HG03108 (cell line): ENCODE measurements around the gene CELF4.
"Not testable (repeated sequence)": the region's sequence is repeated elsewhere in the genome, so short reads cannot be mapped to it uniquely, and the experiment has no call there.

Experiments
- ATAC-seq: cut with Tn5 transposase; IDR thresholded peaks from one replicate; pipeline ENCODE4 v1.9.1; 2021; ENCODE audit warnings: moderate library complexity; ENCODE audit not compliant: unreplicated experiment

CELF4 gene

DNA sequence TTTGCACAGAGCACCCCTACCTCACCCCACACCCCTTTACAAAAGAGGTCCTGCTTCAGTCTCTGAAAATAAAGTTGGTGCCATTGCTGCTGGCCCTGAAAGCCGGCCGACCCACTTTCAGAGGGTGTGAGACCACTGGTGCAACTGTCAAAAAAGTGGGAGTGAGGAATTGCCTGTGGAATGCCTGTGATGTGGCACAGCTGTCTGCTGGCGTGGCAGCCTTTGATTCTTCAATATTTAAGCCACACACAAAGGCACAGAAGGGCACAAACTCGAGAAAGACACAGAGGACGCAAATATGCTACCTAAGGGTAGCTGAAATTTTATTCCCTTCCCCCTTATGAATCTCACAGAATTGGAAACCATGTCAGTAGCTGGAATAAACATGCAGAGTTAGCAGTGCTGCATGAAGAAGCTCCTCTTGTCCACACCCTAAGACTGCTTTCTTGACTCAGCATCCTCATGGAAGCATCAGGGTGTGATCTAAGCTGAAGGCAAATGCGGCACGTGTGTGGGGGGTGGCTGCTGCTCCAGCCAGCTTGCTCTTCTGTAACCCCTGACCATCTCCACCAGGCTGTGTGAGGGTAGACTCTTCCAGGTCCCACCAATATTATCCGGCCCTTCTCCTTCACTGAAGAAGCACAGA lies 92.3 kb downstream of the CELF4 start:
- ATAC-seq = no peak

DNA sequence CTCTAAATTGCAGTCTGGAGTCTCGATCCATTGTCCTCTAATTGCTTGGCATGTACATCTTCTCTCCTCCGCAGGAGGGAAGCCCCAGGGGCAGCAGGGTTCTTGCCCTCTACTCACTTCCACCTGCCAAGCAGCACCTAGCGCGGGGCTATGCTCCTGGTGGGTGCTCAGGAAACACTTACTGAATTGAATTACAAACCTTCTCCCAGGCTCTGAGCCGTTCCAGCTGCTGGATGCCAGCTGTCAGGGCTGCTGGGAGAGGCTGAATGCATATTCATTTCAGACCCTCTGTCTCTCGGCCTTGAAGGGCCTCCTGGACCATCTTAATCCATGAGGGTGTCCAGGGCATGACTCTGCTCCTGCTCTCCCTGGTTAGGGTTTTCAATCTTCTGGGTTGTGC lies 94.0 kb downstream of the CELF4 start:
- ATAC-seq = no peak

DNA sequence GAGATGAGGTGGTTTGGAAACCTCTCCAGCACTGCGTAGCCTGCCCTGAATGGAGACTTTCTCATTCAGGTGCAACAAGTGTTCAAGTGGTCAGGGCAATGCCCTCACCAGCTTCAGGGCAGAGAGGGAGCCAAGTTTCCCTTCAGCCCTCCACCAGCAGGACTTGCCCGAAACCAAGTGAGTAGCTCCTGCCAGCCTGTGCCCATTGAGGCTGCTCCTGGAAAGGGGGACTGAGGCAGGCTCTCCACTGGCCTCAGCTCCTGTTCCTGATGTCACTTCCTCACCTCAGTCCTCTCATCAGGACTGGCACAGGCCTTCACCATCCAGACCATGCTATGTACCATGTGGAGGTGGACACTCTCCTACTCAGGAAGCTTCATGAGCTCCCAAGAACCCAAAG lies 94.6 kb downstream of the CELF4 start:
- ATAC-seq = no peak

DNA sequence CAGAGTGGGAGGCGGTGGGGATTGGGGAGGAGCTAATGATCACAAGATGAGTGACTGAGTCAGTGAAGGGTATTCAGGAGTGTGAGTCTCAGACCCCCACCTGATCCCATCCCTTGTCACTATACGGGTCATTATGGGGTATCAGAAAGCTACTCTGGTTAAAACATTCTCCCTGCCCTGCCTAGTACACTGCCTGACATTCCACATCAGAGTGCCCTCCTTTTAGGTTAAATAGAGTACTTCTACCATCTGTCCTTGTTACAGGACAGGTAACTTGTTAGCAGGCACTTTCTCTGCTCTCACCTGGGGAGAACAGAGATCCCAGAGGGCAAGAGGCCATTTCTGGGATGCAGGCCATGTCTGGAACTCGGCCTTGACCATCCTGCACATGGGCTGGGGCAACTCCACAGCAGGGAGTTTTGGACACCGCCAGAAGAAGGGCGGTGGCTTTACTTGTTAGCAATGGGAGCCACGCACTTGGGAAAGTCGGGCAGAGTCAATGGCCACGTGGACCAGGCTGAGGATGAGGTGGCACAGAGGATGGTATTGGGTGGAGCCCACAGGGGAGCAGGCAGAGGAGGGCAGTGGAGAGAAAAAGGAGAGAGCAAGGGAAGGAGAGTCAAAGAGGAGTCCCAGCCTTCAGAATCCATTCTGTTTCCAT lies 98.5 kb downstream of the CELF4 start:
- ATAC-seq = no peak

DNA sequence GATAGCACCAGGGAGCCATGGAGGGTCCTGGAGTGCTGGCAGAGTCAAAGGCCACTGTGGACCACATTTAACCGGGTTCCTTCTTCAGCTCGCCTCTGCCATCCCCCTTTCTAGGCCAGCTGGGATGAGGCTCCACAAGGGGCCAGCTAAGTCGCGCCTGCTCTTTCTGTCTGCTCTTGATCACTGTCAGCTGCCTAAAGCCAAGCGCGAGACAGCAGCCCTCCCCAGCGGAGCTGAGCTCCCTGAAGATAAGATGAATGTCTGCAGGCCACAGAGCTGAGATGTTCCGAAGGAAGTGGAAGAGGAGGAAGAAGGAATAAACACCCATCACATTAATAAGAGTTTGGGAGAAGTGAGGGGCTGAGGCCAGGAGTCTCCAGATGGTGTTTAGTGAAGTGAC lies 99.6 kb downstream of the CELF4 start:
- ATAC-seq = no peak

DNA sequence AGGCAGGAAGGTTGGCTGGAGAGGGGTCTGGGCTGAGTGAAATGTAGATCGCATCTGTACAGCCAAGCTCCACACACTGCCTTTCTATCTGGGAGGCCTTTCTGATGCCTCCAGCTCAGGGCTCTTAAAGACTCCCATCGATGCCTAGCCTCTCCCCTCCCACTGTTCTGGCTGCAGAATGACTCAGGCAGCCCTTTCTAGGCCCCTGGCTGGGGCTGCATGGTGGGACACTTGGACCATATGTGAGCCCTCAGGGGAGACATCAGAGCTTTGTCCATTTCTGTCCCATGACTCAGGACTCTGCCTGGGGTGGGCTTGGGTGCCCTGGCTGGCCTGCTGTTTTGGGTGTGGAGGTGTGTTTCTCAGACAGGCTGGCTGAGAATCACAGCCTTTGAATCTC lies 101.3 kb downstream of the CELF4 start:
- no peak for ATAC-seq

DNA sequence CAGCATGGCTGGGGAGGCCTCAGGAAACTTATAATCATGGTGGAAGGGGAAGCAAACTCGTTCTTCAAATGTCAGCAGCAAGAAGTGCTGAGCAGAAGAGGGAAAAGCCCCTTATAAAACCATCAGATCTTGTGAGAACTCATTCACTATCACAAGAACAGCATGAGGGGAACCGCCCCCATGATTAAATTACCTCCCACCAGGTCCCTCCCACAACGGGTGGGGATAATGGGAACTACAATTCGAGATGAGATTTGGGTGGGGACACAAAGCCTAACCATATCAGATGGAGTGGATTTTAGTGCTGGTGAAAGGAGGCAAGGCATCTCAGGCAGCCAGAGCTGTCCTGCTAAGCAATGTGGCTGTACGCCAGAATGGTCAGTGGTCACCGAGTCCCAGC lies 104.3 kb downstream of the CELF4 start:
- ATAC-seq = not testable (repeated sequence)

DNA sequence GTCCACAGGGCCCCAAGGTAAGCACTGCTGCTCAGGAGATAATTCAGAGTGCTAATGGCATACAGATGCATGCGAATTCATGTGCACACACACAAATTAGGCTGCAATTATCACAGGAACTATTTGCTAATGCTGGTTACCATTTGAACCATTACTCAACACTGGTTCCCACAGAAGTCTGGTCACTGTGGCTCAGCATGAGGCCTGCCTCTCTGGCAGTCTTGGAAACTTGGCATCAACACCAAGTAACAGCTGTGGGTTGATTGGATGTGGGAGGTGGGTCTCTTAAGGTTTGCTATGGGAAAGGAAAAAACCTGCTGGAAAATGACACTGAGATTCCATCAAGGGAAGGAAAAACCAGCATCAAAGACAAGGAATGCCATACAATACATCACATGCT lies 105.0 kb downstream of the CELF4 start:
- no peak for ATAC-seq

DNA sequence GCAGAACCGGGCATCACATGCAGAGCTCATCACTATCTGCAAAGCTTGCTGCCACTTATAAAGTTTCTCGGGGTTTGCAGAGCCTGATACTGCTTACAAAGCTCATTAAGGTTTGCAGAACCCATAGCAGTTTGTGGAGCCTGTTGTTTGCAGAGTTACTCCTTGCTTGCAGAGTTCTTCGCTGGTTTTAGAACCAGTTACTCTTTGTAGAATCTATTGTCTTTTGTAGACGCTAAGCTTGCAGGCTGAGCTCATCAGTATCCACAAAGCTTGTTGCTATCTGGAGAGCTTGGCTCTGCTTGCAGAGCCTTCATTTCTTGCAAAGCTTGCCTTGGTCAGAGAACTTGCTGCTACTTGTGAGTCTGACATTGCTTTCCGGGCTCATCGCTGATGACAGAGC lies 106.9 kb downstream of the CELF4 start:
- no peak for ATAC-seq

DNA sequence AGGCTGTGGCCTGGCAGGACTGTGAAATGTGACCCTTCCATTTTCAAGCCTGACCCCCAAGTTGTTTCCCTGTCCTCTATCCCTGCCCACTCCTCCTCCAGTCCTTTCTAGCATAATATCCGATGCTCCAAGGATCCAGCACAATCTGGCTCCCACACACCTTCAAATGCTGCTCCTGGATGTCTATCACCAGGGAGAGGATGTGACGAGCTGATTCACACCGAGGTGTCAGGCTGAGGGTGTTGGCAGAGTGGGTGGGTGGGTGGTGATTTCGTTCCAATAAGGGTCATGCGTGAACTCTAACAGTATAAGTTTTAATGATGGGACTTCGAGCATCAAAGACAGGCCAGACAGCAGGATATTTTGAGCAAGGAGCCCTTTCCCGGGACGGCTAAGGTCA lies 107.8 kb downstream of the CELF4 start:
- no peak for ATAC-seq

DNA sequence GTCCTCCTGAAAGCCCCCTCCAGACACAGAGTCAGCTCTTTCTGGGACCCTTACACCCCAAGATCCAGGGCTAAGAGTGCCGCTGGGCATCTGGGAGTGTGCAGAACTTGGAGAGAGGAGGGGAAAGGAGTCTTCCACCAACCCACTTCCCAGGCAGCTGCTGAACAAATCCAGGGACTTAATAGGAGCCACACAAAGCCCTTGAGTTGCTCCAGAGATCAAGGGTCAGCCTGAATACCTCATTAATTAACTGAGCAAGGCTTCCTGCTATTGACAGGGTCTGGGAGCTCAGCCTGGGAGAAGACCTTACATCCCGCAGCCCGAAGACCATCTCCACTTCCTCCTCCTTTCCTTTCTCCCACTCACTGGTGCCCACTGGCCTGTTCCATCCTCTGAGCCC lies 108.3 kb downstream of the CELF4 start:
- ATAC-seq = no peak

DNA sequence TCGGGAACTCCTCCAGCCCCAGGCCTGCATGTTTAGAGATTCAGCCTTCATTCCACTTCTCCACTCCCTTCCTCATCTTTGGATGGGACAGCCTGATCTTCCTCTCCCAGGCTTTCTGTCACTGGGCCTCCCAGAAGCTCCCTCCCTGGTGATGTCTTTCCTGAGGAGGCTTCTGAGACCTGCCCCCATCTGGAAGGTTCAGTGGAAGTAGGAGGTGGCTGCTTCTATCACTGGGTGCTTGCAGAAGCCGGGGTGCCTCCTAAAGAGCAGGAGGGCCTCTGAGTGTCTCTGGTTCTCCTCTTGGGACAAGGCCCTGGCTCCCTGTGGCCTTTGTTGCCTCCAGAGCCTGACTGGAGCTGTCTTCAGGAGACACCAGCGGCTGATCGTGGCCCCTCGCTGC lies 108.7 kb downstream of the CELF4 start:
- no peak for ATAC-seq

DNA sequence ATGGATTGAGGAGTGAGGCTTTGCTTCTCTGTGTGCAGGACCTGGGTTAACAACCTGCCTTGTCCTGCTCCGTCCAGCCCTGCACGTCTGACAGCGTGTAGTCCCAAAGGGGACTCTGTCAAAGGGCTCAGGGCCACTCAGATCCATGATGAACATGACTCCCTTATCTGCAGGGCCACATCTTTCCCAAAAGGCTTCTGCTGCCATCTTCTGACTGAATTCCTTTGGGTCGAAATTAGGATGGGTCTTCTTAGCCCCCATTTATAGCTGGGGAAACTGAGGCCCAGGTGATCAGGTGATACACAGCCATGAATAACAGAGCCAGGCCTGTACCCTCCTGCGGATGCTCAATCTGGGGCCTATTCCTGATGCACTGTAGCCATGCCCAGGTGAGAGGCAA lies 109.2 kb downstream of the CELF4 start:
- ATAC-seq = no peak

DNA sequence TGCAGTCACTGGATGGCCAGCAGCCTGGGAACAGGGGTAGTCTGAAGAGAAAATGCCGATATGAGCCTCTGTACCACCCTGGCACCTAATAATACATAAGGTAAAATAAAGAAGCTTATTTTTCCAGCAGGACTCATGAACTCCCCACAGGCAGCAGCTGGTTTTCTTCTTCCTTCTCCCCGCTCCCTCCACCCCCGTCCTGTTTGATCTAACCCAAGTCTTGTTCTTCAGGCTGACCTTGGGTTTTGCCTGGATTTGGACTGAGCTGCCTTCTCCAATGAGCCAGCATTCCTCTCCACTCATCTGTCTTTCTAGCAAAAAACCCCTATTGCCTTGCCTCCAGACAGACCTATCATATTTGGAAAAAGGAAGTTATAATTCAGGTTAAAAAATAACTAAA lies 111.8 kb downstream of the CELF4 start:
- ATAC-seq = no peak

DNA sequence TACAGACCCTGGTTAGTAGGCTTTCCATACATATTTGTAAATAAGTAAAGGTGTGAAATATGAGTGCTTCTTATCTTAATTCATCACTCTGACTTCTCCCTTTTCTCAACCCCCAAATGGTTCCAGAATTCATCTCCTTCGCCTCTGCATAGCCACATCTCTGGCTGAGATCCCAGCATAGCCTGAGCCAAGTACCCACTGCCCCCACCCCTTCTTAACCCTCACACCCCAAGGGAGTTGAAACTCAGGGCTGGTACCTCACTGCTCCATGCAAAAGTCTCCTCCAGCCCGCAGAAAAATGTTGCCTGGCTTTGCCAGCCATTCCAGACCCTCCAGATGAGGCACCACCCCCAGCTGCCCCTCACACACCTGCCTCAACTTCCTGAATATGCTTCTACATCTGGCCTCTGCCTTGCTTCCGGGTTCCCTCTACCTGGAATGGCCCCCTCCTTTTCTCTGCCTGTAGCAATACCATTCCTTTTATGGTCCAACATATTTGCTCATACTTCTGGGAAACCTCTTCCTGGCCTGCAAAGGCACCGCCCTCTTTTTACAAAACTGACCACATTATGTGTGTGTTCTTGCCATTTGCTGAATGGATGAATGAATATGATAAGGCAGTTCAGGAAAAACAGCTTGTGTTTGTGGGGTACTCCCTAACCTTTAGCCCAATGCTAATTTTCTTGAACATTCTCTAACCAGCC lies 112.8 kb downstream of the CELF4 start:
- no peak for ATAC-seq

DNA sequence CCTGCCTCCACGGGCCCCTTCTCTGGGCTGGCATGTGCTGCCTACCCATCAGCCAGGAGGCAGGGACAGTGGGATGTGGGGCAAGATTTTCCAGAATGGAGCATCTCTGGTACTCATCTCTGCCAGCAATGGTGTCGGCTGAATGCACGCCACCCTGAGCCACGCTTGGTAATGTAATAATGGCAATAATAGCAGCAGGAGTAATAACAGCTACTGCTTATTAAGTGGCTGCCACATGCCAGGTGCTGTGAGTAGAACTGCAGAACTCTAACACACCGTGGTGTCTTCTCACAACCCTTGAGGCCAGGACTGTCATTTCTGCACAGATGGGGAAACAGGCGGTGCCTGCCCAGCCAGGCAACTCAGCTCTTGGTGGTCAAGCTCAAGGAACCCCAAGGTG lies 113.6 kb downstream of the CELF4 start:
- no peak for ATAC-seq

DNA sequence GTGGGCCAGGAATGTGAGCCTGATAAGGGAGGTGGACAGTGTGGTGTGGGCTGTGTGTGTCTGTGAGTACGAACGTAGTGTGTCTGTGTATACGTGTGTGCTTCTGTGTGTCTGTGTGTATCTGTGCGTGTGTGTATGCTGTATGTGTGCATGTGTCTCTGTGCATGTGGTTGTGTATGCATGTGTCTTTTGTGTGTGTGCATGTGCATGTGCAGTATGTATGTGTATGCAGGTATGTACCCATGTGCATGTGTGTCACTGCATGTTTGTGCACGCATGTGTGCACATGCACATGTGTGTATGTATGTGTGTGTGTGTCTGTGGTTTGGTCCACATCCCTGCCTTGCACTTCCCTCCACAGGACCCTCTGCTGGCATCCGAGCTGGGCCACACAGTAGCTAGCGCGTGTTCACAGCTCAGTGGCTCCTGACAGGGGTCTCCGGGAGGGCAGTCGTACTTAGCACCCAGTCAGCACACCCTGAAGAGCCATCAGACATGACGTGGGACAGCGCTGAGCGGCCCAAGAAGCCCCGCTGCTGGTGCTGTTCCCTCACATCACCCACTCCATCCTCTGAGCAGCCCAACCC lies 114.3 kb downstream of the CELF4 start:
- ATAC-seq = no peak

DNA sequence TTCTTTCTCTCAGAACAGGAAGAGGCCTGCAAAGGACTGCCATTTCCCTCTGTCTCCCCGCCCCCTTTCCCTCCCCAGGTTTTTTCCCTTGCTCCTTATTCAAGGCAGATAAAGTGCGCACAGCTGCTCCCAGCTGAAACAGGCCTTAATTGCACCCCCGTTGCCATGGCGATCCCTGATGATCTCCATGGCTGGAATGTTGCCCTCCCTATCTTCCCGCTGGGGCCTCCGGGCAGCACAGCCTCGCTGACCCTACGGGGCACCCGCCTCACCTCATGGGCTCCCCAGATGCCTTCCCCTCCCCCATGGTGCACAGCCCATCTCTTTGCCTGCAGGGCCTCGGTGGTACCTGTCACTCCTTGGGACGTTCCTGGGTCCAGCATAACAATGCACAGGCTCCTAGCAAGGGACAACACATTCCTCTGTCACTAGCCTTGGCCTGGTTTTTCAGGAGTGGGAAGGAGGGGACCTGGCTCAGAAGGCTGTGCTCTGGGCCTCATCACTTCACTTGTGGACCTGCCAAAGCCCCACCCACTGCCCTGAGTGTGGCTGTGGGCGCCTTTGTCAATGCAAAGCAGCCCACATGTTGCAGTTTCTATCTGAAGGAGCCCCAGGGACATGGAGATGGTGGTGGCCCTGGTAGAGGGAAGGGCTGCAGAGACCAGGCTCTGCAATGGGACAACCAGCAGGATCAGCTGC lies 115.0 kb downstream of the CELF4 start:
- ATAC-seq = no peak

DNA sequence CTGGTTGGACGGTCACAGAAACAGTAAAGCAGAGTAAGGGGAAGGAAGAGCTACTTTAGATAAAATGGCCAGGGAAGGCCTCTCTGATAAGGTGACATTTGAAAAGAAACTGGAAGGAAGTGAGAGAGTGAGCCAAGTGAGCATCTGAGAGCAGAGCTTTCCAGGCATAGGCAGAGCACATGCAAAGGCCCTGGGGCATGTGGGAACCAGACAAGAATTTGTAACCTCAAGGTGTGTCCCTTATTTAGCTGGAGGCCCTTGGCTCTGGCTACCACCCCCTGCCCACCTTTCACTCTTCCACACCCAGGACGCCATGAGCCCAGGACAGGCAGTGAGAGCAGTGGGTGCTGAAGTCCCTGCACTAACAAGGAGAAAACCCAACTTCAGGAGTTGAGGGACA lies 116.0 kb downstream of the CELF4 start:
- no peak for ATAC-seq

DNA sequence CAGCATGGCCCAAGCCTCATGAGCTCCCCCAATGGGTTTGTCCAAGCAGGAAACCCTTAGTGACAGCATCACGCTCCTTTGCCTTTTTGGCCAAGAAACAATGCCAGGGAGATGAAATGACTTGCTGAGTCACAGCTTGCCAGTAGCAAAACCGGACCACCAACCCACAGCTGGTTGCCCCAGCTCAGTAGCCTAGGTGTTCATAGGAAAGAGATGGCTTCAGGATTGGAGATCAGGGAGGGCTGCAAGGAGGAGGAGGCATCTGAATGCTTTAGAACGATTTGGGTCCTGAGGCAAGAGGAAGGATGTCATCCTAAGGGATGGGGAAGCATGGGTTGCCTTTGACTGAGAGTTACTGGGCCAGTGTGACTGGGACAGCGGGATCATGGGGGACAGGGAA lies 116.7 kb downstream of the CELF4 start:
- no peak for ATAC-seq
